ENCODE results near the gene CHRNB4. TPM values are rescaled to one million over a fixed set of nuclear protein-coding genes. Genes with fewer than 3 reads are reported as not detected.

Gene CHRNB4
- total RNA-seq, 1 donor, result not detected

- no peak for TF ChIP-seq CTCF (IDR thresholded peaks at IDR 0.05; ENCODE audit: insufficient read depth, low read depth, low read length)
- DNase-seq (ENCODE audit: low read depth), result no peak
- peak overlapping the region; percentile 49 for H3K4me3 ChIP-seq (ENCODE audit: low read depth, low read length)
Measured at GRCh38 chr15:78640527-78641101, 396 bp downstream of the CHRNB4 start.

GRCh38 chr15:78638658-78639314, 2.2 kb downstream of the CHRNB4 start:
- TF ChIP-seq CTCF (IDR thresholded peaks at IDR 0.05; ENCODE audit: insufficient read depth, low read depth, low read length), result peak; percentile 69

GRCh38 chr15:78637776-78638435, 3.1 kb downstream of the CHRNB4 start:
- H3K4me3 ChIP-seq (ENCODE audit: low read depth, low read length), result no peak overlapping the region
- no peak for TF ChIP-seq CTCF (IDR thresholded peaks at IDR 0.05; ENCODE audit: insufficient read depth, low read depth, low read length)
- DNase-seq (ENCODE audit: low read depth), result no peak

More at GRCh38 chr15:78638658-78639314, 2.2 kb downstream of the CHRNB4 start:
- H3K4me3 ChIP-seq (ENCODE audit: low read depth, low read length), result no peak overlapping the region
- DNase-seq (ENCODE audit: low read depth), result peak; percentile 45

GRCh38 chr15:78636378-78636859, 4.6 kb downstream of the CHRNB4 start:
- no peak for TF ChIP-seq CTCF (IDR thresholded peaks at IDR 0.05; ENCODE audit: insufficient read depth, low read depth, low read length)
- no peak overlapping the region for H3K4me3 ChIP-seq (ENCODE audit: low read depth, low read length)
- DNase-seq (ENCODE audit: low read depth), result no peak

GRCh38 chr15:78635346-78635745, 5.7 kb downstream of the CHRNB4 start:
- TF ChIP-seq CTCF (IDR thresholded peaks at IDR 0.05; ENCODE audit: insufficient read depth, low read depth, low read length), result no peak
- DNase-seq (ENCODE audit: low read depth), result no peak
- no peak overlapping the region for H3K4me3 ChIP-seq (ENCODE audit: low read depth, low read length)

GRCh38 chr15:78634210-78635145, 6.5 kb downstream of the CHRNB4 start:
- TF ChIP-seq CTCF (IDR thresholded peaks at IDR 0.05; ENCODE audit: insufficient read depth, low read depth, low read length), result no peak
- no peak for DNase-seq (ENCODE audit: low read depth)
- no peak overlapping the region for H3K4me3 ChIP-seq (ENCODE audit: low read depth, low read length)
